NCI-H82 (cell line): ENCODE data around the gene IFNA17.
A peak's percentile ranks its signal among the peaks of the same experiment; 100 is the strongest.
"Not testable (repeated sequence)": the region's sequence is repeated elsewhere in the genome, so short reads cannot be mapped to it uniquely, and the experiment has no call there.

Experiments
- DNase-seq: peaks from one replicate; lab custom pipeline; 2025; lab: John Stamatoyannopoulos, UW

The IFNA17 gene

GRCh38 chr9:21228122-21228521 lies at the start of gene IFNA17:
IFNA17 (minus strand) TSS chr9:21228222; CDS start chr9:21228173, 49 bp downstream.
- DNase-seq: no peak

- DNase-seq: no peak
Observed at GRCh38 chr9:21268347-21268657, 40.3 kb upstream of the IFNA17 start.

- no peak for DNase-seq
Observed at GRCh38 chr9:21267485-21268346, 39.7 kb upstream of the IFNA17 start.

- no peak for DNase-seq
Observed at GRCh38 chr9:21266733-21267484, 38.9 kb upstream of the IFNA17 start.

- no peak for DNase-seq
Observed at GRCh38 chr9:21265421-21266189, 37.6 kb upstream of the IFNA17 start.

- DNase-seq: no peak
Observed at GRCh38 chr9:21255538-21256212, 27.7 kb upstream of the IFNA17 start.

GRCh38 chr9:21252721-21253547 lies 24.9 kb upstream of the IFNA17 start:
- DNase-seq: peak; percentile 40

- DNase-seq: no peak
Observed at GRCh38 chr9:21251638-21252037, 23.6 kb upstream of the IFNA17 start.

- no peak for DNase-seq
Observed at GRCh38 chr9:21251190-21251589, 23.2 kb upstream of the IFNA17 start.

GRCh38 chr9:21244836-21245235 lies 16.8 kb upstream of the IFNA17 start:
- DNase-seq: no peak

- DNase-seq: no peak
Observed at GRCh38 chr9:21239911-21240310, 11.9 kb upstream of the IFNA17 start, which contains the start of gene IFNA14. IFNA14 (minus strand) TSS chr9:21240005; CDS start chr9:21239935, 70 bp downstream.

- DNase-seq: not testable (repeated sequence)
Observed at GRCh38 chr9:21236360-21236714, 8.3 kb upstream of the IFNA17 start.

GRCh38 chr9:21235468-21236359 lies 7.7 kb upstream of the IFNA17 start:
- peak; percentile 59 for DNase-seq

GRCh38 chr9:21234153-21234687 lies 6.2 kb upstream of the IFNA17 start:
- no peak for DNase-seq

GRCh38 chr9:21233258-21233657 lies 5.2 kb upstream of the IFNA17 start:
- no peak for DNase-seq

- not testable (repeated sequence) for DNase-seq
Observed at GRCh38 chr9:21217211-21217610, 10.8 kb downstream of the IFNA17 start, which contains the start of gene IFNA16. IFNA16 (minus strand) TSS chr9:21217311; CDS start chr9:21217305, 6 bp downstream.

GRCh38 chr9:21213411-21214326 lies 14.4 kb downstream of the IFNA17 start:
- peak; percentile 10 for DNase-seq

GRCh38 chr9:21212160-21212559 lies 15.9 kb downstream of the IFNA17 start:
- not testable (repeated sequence) for DNase-seq
